HepG2 (cell line): ENCODE results near the gene RPS6KA2. TPM values are rescaled to one million over a fixed set of nuclear protein-coding genes. Genes with fewer than 3 reads are reported as not detected.
A peak's percentile ranks its signal among the peaks of the same experiment; 100 is the strongest.

ENCODE experiments used
- ATAC-seq: fragments of 200-7000 bp; cut with Tn5 transposase; 3 replicates; pipeline ENCODE4 v1.9.1; 2020; ENCODE audit warnings: mild to moderate bottlenecking, moderate library complexity
- BruUV-seq: library from RNA; stranded (reverse); fragments of 400-500 nt; replicated peaks from 2 replicates; lab custom pipeline; 2021; lab: Mats Ljungman, UMichigan
- CTCF ChIA-PET: fragments of 300-600 bp; formaldehyde crosslinking; extraction: SDS; loops from one replicate; lab custom pipeline; 2021; ENCODE audit warnings: low total read pairs, inconsistent platforms, low intra/inter-chr PET ratio; lab: Yijun Ruan, JAX
- POLR2A ChIA-PET: fragments of 350-600 bp; sonication (Branson Sonifier 250); formaldehyde crosslinking; loops from one replicate; lab custom pipeline; 2020; ENCODE audit warnings: antibody characterized with exemption, inconsistent platforms; lab: Yijun Ruan, JAX
- DNase-seq: peaks from one replicate; pipeline ENCODE4 v3.0.0-alpha.2; 2015; ENCODE audit warnings: low spot score
- FAIRE-seq: peaks from 3 replicates; lab custom pipeline; 2011; peaks lifted over from hg19 to GRCh38; lab: Jason Lieb, UNC
- H2AFZ ChIP-seq: one replicate; pipeline ENCODE4 v1.6.1; 2011; ENCODE audit warnings: low read length, inconsistent platforms
- H3K27ac ChIP-seq: fragments of 300-600 bp; 3 replicates; pipeline ENCODE4 v1.8.0; 2011; ENCODE audit warnings: mixed run types, mild to moderate bottlenecking, mixed read lengths, low read length, inconsistent platforms; ENCODE audit not compliant: insufficient read depth; ENCODE audit errors: extremely low read length
- H3K27me3 ChIP-seq, 2 experiments: fragments of 200-600 bp in 1 of 2; 2 replicates in 1 of 2; 3 replicates in 1 of 2; pipeline versions ENCODE4 v1.6.0 to v1.8.0; 2011; ENCODE audit warnings: low read length in 2 of 2, mild to moderate bottlenecking in 2 of 2, moderate library complexity in 2 of 2, inconsistent platforms in 1 of 2; ENCODE audit not compliant: insufficient read depth in 2 of 2, control insufficient read depth in 1 of 2
- H3K36me3 ChIP-seq, 2 experiments: fragments of 200-600 bp in 1 of 2; replicated peaks in 1 of 2; 2 replicates in 1 of 2; 3 replicates in 1 of 2; pipeline versions ENCODE4 v1.5.1 to v1.8.0; 2011; ENCODE audit warnings: low read length in 2 of 2, inconsistent platforms in 1 of 2; ENCODE audit not compliant: insufficient read depth in 2 of 2, control insufficient read depth in 1 of 2
- H3K4me1 ChIP-seq: 2 replicates; pipeline ENCODE4 v1.5.1; 2012; ENCODE audit warnings: low read length, inconsistent platforms; ENCODE audit not compliant: insufficient read depth
- H3K4me2 ChIP-seq: 2 replicates; pipeline ENCODE4 v1.6.0; 2011; ENCODE audit warnings: low read depth, low read length, inconsistent platforms
- H3K4me3 ChIP-seq, 3 experiments: fragments of 200-600 bp in 1 of 3; sonication (generic), shearing (Covaris generic) in 1 of 3; replicated peaks in 1 of 3; 2 replicates each; pipeline ENCODE4 v1.5.1; 2011 to 2016; ENCODE audit warnings: low read length in 3 of 3, inconsistent platforms in 2 of 3, low read depth in 2 of 3, mild to moderate bottlenecking in 2 of 3, control low read depth in 1 of 3, mixed read lengths in 1 of 3; ENCODE audit not compliant: insufficient read depth in 1 of 3
- H3K79me2 ChIP-seq: one replicate; pipeline ENCODE4 v1.6.1; 2011; ENCODE audit warnings: low read length, inconsistent platforms; ENCODE audit not compliant: insufficient read depth
- H3K9ac ChIP-seq: 2 replicates; pipeline ENCODE4 v1.6.0; 2011; ENCODE audit warnings: mild to moderate bottlenecking, low read depth, low read length, inconsistent platforms; ENCODE audit not compliant: insufficient read depth
- H3K9me3 ChIP-seq: 2 replicates; pipeline ENCODE4 v1.5.1; 2012; ENCODE audit warnings: mild to moderate bottlenecking, low read length
- H4K20me1 ChIP-seq: 2 replicates; pipeline ENCODE4 v1.6.0; 2011; ENCODE audit warnings: inconsistent platforms, mild to moderate bottlenecking, low read length, moderate library complexity; ENCODE audit not compliant: insufficient read depth
- ADNP ChIP-seq: sonication (generic); formaldehyde crosslinking; IDR thresholded peaks from 2 replicates; pipeline ENCODE4 v1.4.0; 2020; ENCODE audit warnings: missing genetic modification reagents
- FLYWCH1 ChIP-seq: sonication (generic); formaldehyde crosslinking; IDR thresholded peaks from 2 replicates; pipeline ENCODE4 v1.8.1; 2023; ENCODE audit warnings: mild to moderate bottlenecking, missing genetic modification reagents
- MBNL3 ChIP-seq: fragments of 250-450 bp; sonication (Bioruptor Pico); conservative IDR thresholded peaks from 2 replicates; pipeline ENCODE4 v1.8.0; 2022; ENCODE audit warnings: mild to moderate bottlenecking, inconsistent platforms
- NR2F2 ChIP-seq: IDR thresholded peaks from 2 replicates; pipeline ENCODE4 v1.6.1; 2012; ENCODE audit warnings: low read depth, inconsistent platforms, borderline replicate concordance
- RAD51 ChIP-seq: fragments of 450-650 bp; IDR thresholded peaks from 2 replicates; pipeline ENCODE4 v1.6.1; 2016; ENCODE audit warnings: borderline replicate concordance
- RXRA ChIP-seq: sonication (generic); formaldehyde crosslinking; IDR thresholded peaks from 2 replicates; pipeline ENCODE4 v1.5.1; 2020; ENCODE audit warnings: missing genetic modification reagents
- SCMH1 ChIP-seq: sonication (generic); formaldehyde crosslinking; IDR thresholded peaks from 2 replicates; pipeline ENCODE4 v1.9.0; 2021; ENCODE audit warnings: missing genetic modification reagents, mild to moderate bottlenecking, borderline replicate concordance
- TFDP1 ChIP-seq: IDR thresholded peaks from 2 replicates; pipeline ENCODE4 v1.6.1; 2016; ENCODE audit warnings: missing compliant biosample characterization, missing genetic modification reagents, borderline replicate concordance
- USF2 ChIP-seq, 2 experiments: sonication (generic) in 1 of 2; formaldehyde crosslinking in 1 of 2; IDR thresholded peaks; 2 replicates each; pipeline versions ENCODE4 v1.5.1 to v1.6.1; 2011 to 2020; ENCODE audit warnings: borderline replicate concordance in 1 of 2, low read depth in 1 of 2, low read length in 1 of 2, mild to moderate bottlenecking in 1 of 2, missing genetic modification reagents in 1 of 2, moderate library complexity in 1 of 2
- ZNF503 ChIP-seq: sonication (generic); formaldehyde crosslinking; IDR thresholded peaks from 2 replicates; pipeline ENCODE4 v1.4.0; 2020; ENCODE audit warnings: missing genetic modification reagents
- ZNF547 ChIP-seq: sonication (generic); formaldehyde crosslinking; IDR thresholded peaks from 2 replicates; pipeline ENCODE4 v1.5.1; 2020; ENCODE audit warnings: mild to moderate bottlenecking, missing genetic modification reagents
- ZNF773 ChIP-seq: sonication (generic); formaldehyde crosslinking; IDR thresholded peaks from 2 replicates; pipeline ENCODE4 v1.4.0; 2020; ENCODE audit warnings: missing genetic modification reagents, borderline replicate concordance
- WGBS: methylation state at CpG from one replicate; pipeline ENCODE4 v1.1.6; 2017; ENCODE audit warnings: low lambda C conversion rate; 5-methylcytosine and 5-hydroxymethylcytosine counted together
- in situ Hi-C: cut with HindIII; loops from 2 replicates; pipeline ENCODE4 v1.10.0; 2017; ENCODE audit warnings: low pct_unique_long_range_greater_than_20kb; ENCODE audit not compliant: extremely low pct_ligation_motif_present
- intact Hi-C: fragments of 100-400 bp; cut with micrococcal nuclease; formaldehyde crosslinking; loops from one replicate; pipeline ENCODE4 v1.10.0; 2022; ENCODE audit not compliant: unreplicated experiment
- polyA plus RNA-seq, 8 experiments: library from polyadenylated mRNA; depleted of rRNA in 3 of 8; stranded (reverse) in 7 of 8; unstranded in 1 of 8; fragments of >200 nt; fragmentation: Illumina TruSeq in 4 of 8; extraction: Trizol in 4 of 8; gene quantifications; 2 replicates each; pipeline versions ENCODE4 v1.2.1 to v1.2.3, GENCODE V29; 2011 to 2016; ENCODE audit warnings: low read depth in 4 of 8, missing spikeins in 1 of 8, mixed read lengths in 1 of 8; ENCODE audit not compliant: insufficient read depth in 1 of 8
- total RNA-seq, 5 experiments: library from RNA; depleted of rRNA; stranded (reverse); fragments of >200 nt; fragmentation: Illumina TruSeq; extraction: Trizol; gene quantifications; 2 replicates each; pipeline ENCODE4 v1.2.3, GENCODE V29; 2016; ENCODE audit warnings: low read depth in 1 of 5

RPS6KA2 gene
- total and polyA plus RNA-seq, 2 of the 13 experiments (the other 11 are each of a cell fraction or from before 2014, with no cell fraction given) = 0.22 to 0.38 TPM

GRCh38 chr6:166412911-166413384 is 214.1 kb downstream of the RPS6KA2 start:
- peak; percentile 40 for ATAC-seq
- TF ChIP-seq RAD51 = peak; percentile 86
- no peak for TF ChIP-seq ZNF547
- TF ChIP-seq USF2 (IDR thresholded peaks at IDR 0.05; ENCODE audit: low read depth, low read length) = peak; percentile 41; the same call in 1 of the 2 replicates
- TF ChIP-seq USF2 (CRISPR knock-in tag; IDR thresholded peaks at IDR 0.05; ENCODE audit: borderline replicate concordance) = no peak
- no peak for FAIRE-seq
- no peaks in the 10 kb centered on the region for H3K9me3 ChIP-seq
- H2AFZ ChIP-seq = no peak overlapping the region
- H3K27ac ChIP-seq = no peak overlapping the region
- intact Hi-C loops (no loop called here), in situ Hi-C loops (no loop called here)
- no peaks in the 10 kb centered on the region for H3K79me2 ChIP-seq
- peaks cover 6 to 29% of the 10 kb centered on the region in 2 experiments for H3K27me3 ChIP-seq
- no peaks in the 10 kb centered on the region for H3K36me3 ChIP-seq
- 73% methylated on average over 2 of the region's 13 CpGs for WGBS
- POLR2A ChIA-PET = no interaction called here
- H4K20me1 ChIP-seq = no peaks in the 10 kb centered on the region
- no peak overlapping the region for H3K9ac ChIP-seq
- no peak overlapping the region for H3K4me3 ChIP-seq
- no peak overlapping the region for H3K4me2 ChIP-seq
- H3K4me1 ChIP-seq = peaks cover 16% of the 10 kb centered on the region
- CTCF ChIA-PET = no interaction called here
- no peak for DNase-seq
- no TSS peak for BruUV-seq

GRCh38 chr6:166412156-166412910 is 214.7 kb downstream of the RPS6KA2 start:
- Histone ChIP-seq H3K9me3 (no peaks in the 10 kb centered on the region), H3K4me1 (peaks cover 16% of the 10 kb centered on the region), H3K27me3 (peaks cover 6 to 35% of the 10 kb centered on the region in 2 experiments), H3K4me2 (no peak overlapping the region), H4K20me1 (no peaks in the 10 kb centered on the region), H3K9ac (no peak overlapping the region), H3K27ac (no peak overlapping the region), H3K4me3 (no peak overlapping the region), H2AFZ (no peak overlapping the region), H3K36me3 (no peaks in the 10 kb centered on the region), H3K79me2 (no peaks in the 10 kb centered on the region)
- 75% methylated on average over 34 of the region's 49 CpGs for WGBS
- DNase-seq (no peak), FAIRE-seq (no peak), ATAC-seq (no peak)
- CTCF ChIA-PET = no interaction called here
- no TSS peak for BruUV-seq
- POLR2A ChIA-PET = no interaction called here
- intact Hi-C loops (no loop called here), in situ Hi-C loops (no loop called here)
- TF ChIP-seq NR2F2 (no peak), RXRA (no peak), ZNF773 (CRISPR knock-in tag) (no peak), ADNP (CRISPR knock-in tag) (no peak), FLYWCH1 (CRISPR knock-in tag) (no peak), MBNL3 (no peak), TFDP1 (CRISPR knock-in tag) (no peak), SCMH1 (CRISPR knock-in tag) (no peak), ZNF503 (CRISPR knock-in tag) (no peak)
